Keratinocyte (primary cell): ENCODE data around the gene HOXB2. TPM values are rescaled to one million over a fixed set of nuclear protein-coding genes. Genes with fewer than 3 reads are reported as not detected.

Experiments
- DNase-seq: peaks from one replicate; pipeline ENCODE4 v3.0.0-alpha.2; 2011; ENCODE audit warnings: low read depth, missing footprints, low spot score
- FAIRE-seq: peaks from 2 replicates; lab custom pipeline; 2011; peaks lifted over from hg19 to GRCh38; lab: Jason Lieb, UNC
- H2AFZ ChIP-seq: 2 replicates; pipeline ENCODE4 v1.6.0; 2012; ENCODE audit warnings: low read length, control low read depth, inconsistent platforms; ENCODE audit not compliant: control insufficient read depth
- H3K27ac ChIP-seq: 2 replicates; pipeline ENCODE4 v1.5.1; 2011; ENCODE audit warnings: low read length; ENCODE audit not compliant: control insufficient read depth, insufficient read depth
- H3K27me3 ChIP-seq: 3 replicates; pipeline ENCODE4 v1.6.0; 2011; ENCODE audit warnings: low read length; ENCODE audit not compliant: control insufficient read depth, insufficient read depth; ENCODE audit errors: extremely low read depth
- H3K36me3 ChIP-seq, 2 experiments: 2 replicates in 1 of 2; 3 replicates in 1 of 2; pipeline ENCODE4 v1.5.1; 2011; ENCODE audit warnings: low read length in 2 of 2, mild to moderate bottlenecking in 1 of 2; ENCODE audit not compliant: control insufficient read depth in 2 of 2, insufficient read depth in 2 of 2; ENCODE audit errors: extremely low read depth in 1 of 2
- H3K4me1 ChIP-seq: 3 replicates; pipeline ENCODE4 v1.5.1; 2011; ENCODE audit warnings: low read length; ENCODE audit not compliant: control insufficient read depth, insufficient read depth; ENCODE audit errors: extremely low read depth
- H3K4me2 ChIP-seq: 3 replicates; pipeline ENCODE4 v1.6.0; 2011; ENCODE audit warnings: low read depth, low read length; ENCODE audit not compliant: control insufficient read depth, insufficient read depth; ENCODE audit errors: extremely low read depth
- H3K4me3 ChIP-seq, 3 experiments: fragments of 200-600 bp in 1 of 3; sonication (generic) in 1 of 3; 2 replicates in 2 of 3; 3 replicates in 1 of 3; pipeline ENCODE4 v1.5.1; 2011 to 2016; ENCODE audit warnings: low read length in 3 of 3, mild to moderate bottlenecking in 3 of 3, control low read depth in 2 of 3, inconsistent platforms in 1 of 3, low read depth in 1 of 3, mixed read lengths in 1 of 3, mixed run types in 1 of 3, moderate library complexity in 1 of 3; ENCODE audit not compliant: control insufficient read depth in 2 of 3, insufficient read depth in 2 of 3; ENCODE audit errors: extremely low read depth in 1 of 3
- H3K79me2 ChIP-seq: 2 replicates; pipeline ENCODE4 v1.6.0; 2012; ENCODE audit warnings: low read length; ENCODE audit not compliant: control insufficient read depth, insufficient read depth
- H3K9ac ChIP-seq: 3 replicates; pipeline ENCODE4 v1.6.0; 2011; ENCODE audit warnings: low read length; ENCODE audit not compliant: control insufficient read depth, insufficient read depth; ENCODE audit errors: extremely low read depth
- H3K9me1 ChIP-seq: 3 replicates; pipeline ENCODE4 v1.6.0; 2011; ENCODE audit warnings: low read length; ENCODE audit not compliant: control insufficient read depth, insufficient read depth; ENCODE audit errors: extremely low read depth
- H3K9me3 ChIP-seq: 2 replicates; pipeline ENCODE4 v1.5.1; 2012; ENCODE audit warnings: low read depth, low read length; ENCODE audit not compliant: control insufficient read depth
- H4K20me1 ChIP-seq: 3 replicates; pipeline ENCODE4 v1.6.0; 2011; ENCODE audit warnings: low read length; ENCODE audit not compliant: control insufficient read depth, insufficient read depth; ENCODE audit errors: extremely low read depth
- CTCF ChIP-seq, 3 experiments: IDR thresholded peaks in 1 of 3; conservative IDR thresholded peaks in 1 of 3; optimal IDR thresholded peaks in 1 of 3; 2 replicates in 2 of 3; 3 replicates in 1 of 3; pipeline versions ENCODE3 to v1.5.1; 2011; ENCODE audit warnings: low read length in 3 of 3, mild to moderate bottlenecking in 3 of 3, moderate library complexity in 2 of 3, control low read depth in 1 of 3, inconsistent platforms in 1 of 3; ENCODE audit not compliant: insufficient read depth in 2 of 3; ENCODE audit errors: extremely low read depth in 1 of 3
- EZH2 ChIP-seq: IDR thresholded peaks from one replicate; pipeline ENCODE4 v1.6.1; 2012; ENCODE audit warnings: inconsistent platforms, mild to moderate bottlenecking, low read length, moderate library complexity
- dilution Hi-C: fragments of 300-500 bp; cut with MboI; formaldehyde crosslinking; loops from one replicate; pipeline ENCODE4 v1.7.0; 2020; ENCODE audit warnings: low sequenced_read_pairs; ENCODE audit not compliant: extremely low pct_ligation_motif_present
- polyA plus RNA-seq, 5 experiments: library from polyadenylated mRNA; depleted of rRNA in 3 of 5; stranded (reverse) in 3 of 5; stranded (forward) in 1 of 5; unstranded in 1 of 5; fragments of >200 nt; gene quantifications; 1 replicate in 1 of 5; 2 replicates in 3 of 5; 3 replicates in 1 of 5; pipeline versions ENCODE4 v1.2.1 to v1.2.3, GENCODE V29; 2011 to 2012; ENCODE audit warnings: missing spikeins in 2 of 5, low read depth in 1 of 5, low replicate concordance in 1 of 5

HOXB2 gene
- polyA plus RNA-seq, 1 donor (not counting 4 experiments of a cell fraction or from before 2014, with no cell fraction given) = 3.8 TPM

- Histone ChIP-seq H3K9me3 (no peaks in the 10 kb centered on the region), H3K9me1 (no peaks in the 10 kb centered on the region), H3K79me2 (peaks cover 13% of the 10 kb centered on the region), H3K27me3 (peaks cover 25% of the 10 kb centered on the region), H3K4me1 (peaks cover 9% of the 10 kb centered on the region), H4K20me1 (no peaks in the 10 kb centered on the region), H3K4me2 (no peak overlapping the region), H2AFZ (no peak overlapping the region), H3K9ac (no peak overlapping the region), H3K4me3 (no peak overlapping the region), H3K36me3 (peaks cover 0 to 3% of the 10 kb centered on the region in 2 experiments), H3K27ac (no peak overlapping the region)
- no peak for DNase-seq
- dilution Hi-C loops = no loop called here
- TF ChIP-seq CTCF (optimal IDR thresholded peaks at IDR 0.05 in 1 of 3, IDR thresholded peaks at IDR 0.05 in 1 of 3, conservative IDR thresholded peaks at IDR 0.05 in 1 of 3; ENCODE audit: extremely low read depth in 1 of 3, insufficient read depth in 2 of 3, low read length in 3 of 3) = no peak
- TF ChIP-seq EZH2 = no peak
- no peak for FAIRE-seq
These were observed 1.4 kb upstream of the HOXB2 start for GRCh38 chr17:48546137-48546923.

DNA sequence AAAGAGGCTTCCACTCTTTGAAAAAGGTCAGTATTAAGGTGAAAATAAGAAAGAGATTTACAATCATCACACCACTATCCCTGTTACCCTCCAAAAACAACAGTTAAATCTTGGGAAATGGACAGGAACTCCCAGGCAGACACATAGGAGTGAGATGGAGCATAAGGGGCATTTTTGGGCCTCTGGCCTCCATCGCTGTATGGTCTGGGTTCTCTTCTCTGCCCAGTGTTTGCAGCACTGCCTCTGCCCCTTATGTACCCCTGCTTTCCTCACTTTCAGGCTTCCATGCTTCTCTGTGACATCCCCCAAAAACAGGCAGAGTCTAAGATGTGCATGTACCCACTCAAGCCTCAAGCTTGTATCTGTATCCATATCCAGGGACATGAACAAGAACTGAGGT, 630 bp upstream of the HOXB2 start:
- no peak overlapping the region for H3K9ac ChIP-seq
- H3K36me3 ChIP-seq = peaks cover 0 to 3% of the 10 kb centered on the region in 2 experiments
- H3K79me2 ChIP-seq = peaks cover 13% of the 10 kb centered on the region
- peaks cover 15% of the 10 kb centered on the region for H3K4me1 ChIP-seq
- peaks cover 28% of the 10 kb centered on the region for H3K27me3 ChIP-seq
- H3K4me3 ChIP-seq = no peak overlapping the region
- no peak overlapping the region for H3K4me2 ChIP-seq
- no peak overlapping the region for H3K27ac ChIP-seq
- H4K20me1 ChIP-seq = no peaks in the 10 kb centered on the region
- TF ChIP-seq CTCF (optimal IDR thresholded peaks at IDR 0.05 in 1 of 3, IDR thresholded peaks at IDR 0.05 in 1 of 3, conservative IDR thresholded peaks at IDR 0.05 in 1 of 3; ENCODE audit: extremely low read depth in 1 of 3, insufficient read depth in 2 of 3, low read length in 3 of 3) (no peak), EZH2 (no peak)
- H3K9me1 ChIP-seq = no peaks in the 10 kb centered on the region
- no peak for DNase-seq
- FAIRE-seq = no peak
- dilution Hi-C loops = no loop called here
- H3K9me3 ChIP-seq = no peaks in the 10 kb centered on the region
- H2AFZ ChIP-seq = no peak overlapping the region
